ENCODE measurements around the gene RAB1B.

The RAB1B gene

DNA sequence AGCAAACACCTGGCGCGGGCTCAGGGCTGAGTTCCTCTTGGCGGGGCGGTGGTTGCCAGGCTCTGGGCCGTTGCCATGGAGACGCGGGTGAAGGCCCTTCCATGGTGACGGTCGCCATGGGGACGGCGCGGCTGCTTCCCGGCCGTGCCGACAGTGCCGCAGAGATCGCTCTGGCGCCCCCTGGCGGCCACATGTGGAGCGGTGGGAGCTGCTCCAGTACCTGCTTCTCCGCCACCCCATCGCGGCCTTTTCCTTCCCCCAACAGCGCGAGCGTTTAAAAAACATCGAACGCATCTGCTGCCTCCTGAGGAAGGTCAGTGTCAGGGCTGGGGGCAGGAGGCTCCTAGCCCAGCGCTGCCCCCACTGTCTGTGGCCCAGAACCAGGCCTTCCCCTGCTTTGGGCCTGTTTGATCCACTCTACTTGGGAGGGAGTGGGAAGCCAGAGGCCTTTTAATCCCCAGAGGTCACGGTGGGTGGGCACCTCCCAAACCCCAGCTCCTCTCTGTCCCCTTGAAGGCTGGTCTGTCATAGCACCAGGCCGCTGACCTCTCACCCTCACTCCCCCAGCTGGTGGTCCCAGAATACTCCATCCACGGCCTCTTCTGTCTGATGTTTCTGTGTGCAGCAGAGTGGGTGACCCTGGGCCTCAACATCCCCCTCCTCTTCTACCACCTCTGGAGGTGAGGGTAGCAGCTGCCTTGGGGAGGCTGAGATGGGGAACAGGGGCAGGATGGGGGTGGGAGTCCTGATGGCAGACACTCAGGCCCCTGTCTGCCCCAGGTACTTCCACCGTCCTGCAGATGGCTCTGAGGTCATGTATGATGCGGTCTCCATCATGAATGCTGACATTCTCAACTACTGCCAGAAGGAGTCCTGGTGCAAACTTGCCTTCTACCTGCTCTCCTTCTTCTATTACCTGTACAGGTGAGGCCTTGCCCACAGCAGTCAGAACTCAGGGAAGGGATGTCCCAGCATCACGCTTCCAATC lies 14.3 kb downstream of the RAB1B start:
- peak; percentile 96 to 99 (median 97) for DNase-seq (ENCODE audit: low read depth in 2 of 3, low spot score in 1 of 3)

DNA sequence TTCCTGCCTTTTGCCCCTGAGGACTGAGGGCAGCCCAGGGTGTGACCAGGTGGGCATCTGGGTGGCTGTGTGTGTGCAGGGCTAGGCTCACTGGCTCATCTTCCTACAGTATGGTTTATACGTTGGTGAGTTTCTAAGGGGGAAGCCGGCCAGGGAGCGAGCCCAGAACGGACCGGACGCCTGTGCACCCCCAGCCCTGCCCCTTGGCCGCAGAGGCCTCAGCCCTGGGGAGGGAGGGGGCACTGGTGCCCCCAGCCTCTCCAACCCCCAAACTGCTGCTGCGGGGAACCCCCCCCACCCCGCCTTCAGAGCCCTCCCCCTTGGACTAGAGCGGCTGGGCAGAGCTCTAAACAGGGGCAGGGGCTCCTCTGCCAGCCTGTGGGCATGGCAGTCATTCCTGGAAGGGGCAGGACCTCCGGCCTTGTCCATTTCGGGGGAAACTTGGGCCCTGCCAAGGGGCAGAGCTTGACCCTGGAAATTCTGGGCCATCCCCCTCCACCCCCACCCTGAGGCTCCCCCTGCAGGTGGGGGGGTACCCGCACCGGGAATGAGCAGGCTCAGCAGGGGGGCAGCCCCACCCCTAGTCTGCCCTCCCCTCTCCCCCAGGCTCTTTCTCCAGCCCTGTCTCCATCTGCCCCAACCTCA lies 15.1 kb downstream of the RAB1B start:
- DNase-seq (ENCODE audit: low read depth in 2 of 3, low spot score in 1 of 3) = no peak

DNA sequence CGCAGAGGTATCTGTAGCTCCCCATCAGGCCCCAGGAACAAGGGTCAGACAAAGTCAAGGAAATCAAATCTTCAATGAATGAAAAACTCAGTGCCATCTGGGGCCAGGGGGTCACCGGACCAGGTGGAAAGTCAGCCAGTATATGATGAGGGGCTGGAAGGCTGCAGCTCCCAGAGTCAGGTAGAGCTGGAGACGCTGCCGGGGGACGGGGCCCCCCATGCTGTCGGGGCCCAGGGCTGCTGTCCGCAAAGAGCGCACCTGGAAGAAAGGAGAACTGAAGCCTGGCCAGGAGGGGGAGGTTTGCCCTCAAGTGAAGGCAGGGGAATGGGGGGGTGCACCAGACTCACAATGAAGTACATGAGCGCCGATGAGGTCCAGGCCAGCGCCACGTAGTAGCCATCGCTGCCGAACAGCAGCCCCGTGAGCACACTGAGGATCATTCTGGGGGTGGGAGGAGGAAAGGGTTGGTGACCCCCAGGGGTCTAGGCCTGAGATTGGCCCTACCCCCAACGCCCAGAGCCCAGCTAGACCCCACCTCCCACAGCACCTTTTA lies 16.2 kb downstream of the RAB1B start:
- no peak for DNase-seq (ENCODE audit: low read depth in 2 of 3, low spot score in 1 of 3)

DNA sequence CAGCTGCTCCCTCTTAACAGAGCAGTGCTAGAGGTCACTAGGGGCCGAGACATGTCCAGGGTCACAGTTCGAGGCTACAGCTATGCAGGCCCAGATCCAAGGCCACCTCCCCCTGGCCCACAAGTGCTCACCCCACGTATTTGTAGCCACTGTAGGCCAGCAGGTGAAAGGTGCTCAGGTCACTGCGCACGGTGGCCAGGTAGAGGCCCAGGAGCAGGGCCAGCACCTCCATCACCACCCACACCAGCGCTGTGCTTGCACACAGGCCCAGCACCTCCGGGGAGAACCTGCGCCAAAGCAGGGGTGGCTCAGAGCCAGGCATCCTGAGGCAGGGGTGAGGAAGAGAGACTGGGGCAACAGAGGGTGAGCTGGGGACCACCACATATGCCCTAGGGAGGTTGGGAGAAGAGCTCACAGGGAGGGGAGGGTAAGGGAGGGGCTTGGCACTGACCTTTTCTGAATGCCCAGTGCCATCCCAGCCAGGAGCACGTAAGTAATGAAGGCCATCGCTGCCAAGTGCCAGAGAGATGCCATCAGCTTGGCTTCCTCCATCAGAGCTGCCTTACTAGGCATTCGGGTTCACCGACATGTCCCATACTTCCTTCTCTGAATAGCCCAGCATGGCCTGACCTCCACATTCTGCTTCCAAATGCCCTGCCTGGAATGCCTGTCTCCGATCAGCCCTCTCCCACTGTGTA lies 17.0 kb downstream of the RAB1B start:
- DNase-seq (ENCODE audit: low read depth in 2 of 3, low spot score in 1 of 3) = no peak

DNA sequence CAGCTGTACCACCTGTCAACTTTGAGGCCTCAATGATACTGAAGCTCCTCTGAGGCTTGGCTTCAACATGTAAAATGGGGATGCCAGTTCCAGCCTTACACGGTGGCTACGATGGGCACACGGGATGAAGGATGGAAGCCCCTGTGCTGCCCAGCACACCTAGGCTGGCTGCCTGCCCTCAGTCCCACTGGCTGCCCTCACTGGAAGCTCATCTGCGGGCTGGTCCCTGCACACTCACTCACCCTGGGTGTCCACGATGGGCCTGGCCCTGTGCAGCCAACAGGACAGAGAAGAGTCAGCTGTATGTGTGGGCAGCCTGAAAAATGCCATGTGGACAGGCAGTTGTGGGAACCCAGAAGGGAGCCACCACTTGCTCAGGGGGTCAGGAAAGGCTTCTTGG lies 18.3 kb downstream of the RAB1B start:
- no peak for DNase-seq (ENCODE audit: low read depth in 2 of 3, low spot score in 1 of 3)

DNA sequence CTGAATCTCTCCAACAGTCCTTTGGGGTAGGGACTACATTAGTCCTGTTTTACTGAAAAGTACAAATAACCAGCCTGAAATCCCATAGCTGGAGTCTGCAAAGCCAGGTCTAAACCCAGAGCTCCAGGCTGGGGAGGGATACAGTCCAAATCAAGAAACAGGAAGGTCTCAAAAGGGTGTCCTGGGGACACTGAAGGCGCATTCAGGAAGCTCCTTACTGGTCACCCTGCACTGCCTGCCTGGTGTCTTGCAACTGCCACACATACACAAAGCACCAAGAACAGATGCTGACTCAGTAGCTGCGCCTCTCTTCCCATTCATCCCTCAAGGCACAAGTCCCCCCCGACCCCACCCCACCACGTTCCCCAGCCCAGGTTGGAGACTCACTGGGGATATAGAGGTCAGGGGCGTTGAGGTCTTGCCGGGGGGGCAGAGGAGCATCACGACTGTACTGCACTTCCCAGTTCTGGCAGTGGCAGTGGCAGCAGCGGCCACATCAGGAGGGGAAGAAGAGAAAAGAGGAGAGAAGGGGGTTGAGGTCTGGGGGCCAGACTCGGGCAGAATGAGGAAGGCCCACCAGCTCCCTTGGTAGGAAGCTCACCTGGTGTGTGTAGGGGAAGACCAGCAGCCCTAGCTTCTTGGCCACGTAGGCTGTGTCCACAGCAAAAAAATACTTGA lies 18.9 kb downstream of the RAB1B start:
- DNase-seq (ENCODE audit: low read depth in 2 of 3, low spot score in 1 of 3) = no peak

DNA sequence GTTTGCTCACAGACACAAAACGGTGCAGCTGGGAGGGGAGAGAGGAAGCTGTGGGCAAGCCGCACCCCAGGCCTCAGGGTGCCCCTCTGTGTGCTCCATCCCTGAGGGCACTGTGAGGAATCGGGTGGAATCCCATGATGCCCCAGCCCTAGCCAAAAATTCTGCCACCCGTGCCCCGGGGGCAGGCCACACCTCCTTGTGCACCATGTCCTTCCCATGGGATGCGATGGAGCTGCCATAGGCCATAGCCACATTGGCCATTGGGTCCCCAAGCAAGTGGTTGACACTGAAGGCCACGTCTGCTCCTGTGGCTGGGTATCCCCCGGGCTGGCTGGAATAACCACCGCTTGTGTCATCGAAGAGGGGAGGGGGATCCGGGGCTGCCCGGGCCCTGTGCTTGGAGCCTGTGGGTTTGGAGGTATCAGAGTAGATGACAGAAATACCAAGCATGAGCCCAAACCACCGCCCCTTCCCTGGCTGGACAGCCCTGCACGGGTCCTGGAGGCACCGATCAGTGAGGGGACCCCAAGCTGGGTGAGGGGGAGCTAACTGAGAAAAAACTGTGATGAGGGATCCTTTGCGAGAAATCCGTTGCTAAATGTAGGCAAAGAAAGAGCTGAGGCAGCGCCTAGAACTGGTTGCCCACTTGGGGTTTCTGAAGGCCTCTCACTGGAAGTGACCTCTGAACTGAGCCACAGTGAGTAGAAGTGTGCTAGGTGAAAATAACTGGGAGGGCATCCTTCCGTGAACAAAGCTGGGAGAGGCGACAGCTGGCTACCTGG lies 19.6 kb downstream of the RAB1B start:
- no peak for DNase-seq (ENCODE audit: low read depth in 2 of 3, low spot score in 1 of 3)

DNA sequence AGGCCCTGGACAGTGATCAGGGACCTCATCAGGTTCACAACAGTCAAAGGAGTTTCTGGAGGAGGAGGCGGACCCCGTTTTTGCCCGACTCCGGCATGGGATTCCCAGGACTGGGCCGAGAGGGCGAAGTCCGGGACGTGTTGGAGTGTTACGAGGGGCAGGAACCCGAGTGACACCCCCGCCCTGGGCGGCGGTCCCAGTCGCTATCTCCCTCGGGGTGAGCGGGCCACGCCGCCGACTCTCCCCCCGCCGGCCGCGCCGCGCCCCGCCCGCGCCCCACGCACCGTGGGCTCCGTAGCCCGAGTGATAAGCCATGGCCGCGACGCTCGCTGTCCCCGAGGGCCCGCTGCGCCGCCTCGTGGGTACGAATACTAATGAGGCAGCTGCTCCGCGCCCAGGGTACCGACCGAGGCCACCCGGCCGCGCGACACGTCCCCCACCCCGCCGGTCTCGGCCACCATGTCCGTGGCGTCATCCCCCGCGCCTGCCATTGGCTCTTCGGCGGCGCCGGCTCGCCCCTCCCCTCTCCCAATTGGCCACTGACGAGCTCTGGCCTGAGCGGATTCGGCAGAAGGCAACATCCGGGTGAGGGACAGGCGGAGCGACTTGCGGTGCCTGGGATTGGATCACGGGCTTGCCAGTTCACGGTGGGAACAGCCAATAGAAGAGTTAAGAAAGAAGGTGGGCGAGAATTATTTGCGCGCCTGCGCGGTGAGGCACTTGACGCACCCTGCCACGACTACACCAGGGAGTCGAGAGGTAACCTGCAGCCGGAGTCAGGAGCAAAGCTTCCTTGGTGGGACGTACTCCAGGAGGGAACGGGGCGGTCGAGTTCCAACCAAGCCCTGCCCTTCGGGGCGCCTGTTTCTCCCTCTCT lies 20.5 kb downstream of the RAB1B start, which contains the start of gene YIF1A:
TSS of gene YIF1A (minus strand) at position 473 of the 877 bp plus-strand sequence. CDS start at position 315, 158 bp downstream.
- DNase-seq (ENCODE audit: low read depth in 2 of 3, low spot score in 1 of 3) = peak; percentile 94 to 98 (median 98)

DNA sequence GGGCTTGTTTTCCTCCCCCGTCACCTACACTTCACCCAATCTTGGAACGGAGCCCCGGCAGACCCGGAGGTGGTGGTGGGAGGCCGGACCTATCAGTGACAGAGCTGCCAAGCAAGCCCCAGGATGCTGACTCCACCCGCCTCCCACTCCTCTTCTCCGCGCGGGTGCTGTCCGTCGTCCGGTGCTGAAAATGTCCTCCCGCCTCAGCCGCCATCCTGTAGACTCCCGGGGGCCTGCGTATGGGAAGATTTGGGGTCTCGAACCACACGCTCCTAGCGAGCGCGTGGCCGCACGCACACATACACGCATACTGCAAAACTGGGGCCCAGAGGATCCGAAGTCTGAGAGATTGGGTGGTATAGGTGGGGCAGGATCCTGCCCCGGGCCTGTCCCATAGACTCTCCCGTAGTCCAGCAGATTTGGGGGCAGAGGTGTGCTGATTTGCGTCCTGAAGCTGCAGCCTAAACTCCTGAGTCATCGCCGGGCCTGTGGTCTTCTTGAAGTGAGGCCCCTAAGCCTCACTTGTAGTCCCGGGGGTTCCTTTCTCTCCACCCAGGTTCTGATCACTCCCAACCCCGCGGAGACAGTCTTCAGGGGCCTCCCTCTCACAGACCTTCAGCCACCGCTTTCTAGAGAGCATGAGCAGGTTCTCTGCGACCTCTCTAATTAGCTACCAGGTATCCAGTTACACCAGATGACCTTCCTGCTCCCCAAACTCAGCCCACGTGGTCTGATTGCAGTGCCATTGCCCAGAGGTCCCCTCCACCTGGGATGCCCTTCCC lies 21.3 kb downstream of the RAB1B start:
- DNase-seq (ENCODE audit: low read depth in 2 of 3, low spot score in 1 of 3) = peak; percentile 76 to 78 (median 76)

DNA sequence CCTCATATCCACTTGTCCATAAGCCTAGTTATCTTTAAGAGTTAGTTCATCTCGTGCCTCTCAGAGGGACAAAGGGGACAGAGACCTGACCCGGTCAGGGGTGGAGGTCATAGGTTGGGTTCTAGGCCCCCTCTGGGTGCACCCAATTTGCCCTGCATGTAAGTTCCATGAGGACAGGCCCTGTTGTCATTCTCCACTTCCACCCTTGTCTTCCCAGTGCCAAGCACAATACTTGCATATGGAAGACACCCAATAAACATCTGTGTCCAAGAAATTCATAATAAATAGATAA lies 21.8 kb downstream of the RAB1B start:
- no peak for DNase-seq (ENCODE audit: low read depth in 2 of 3, low spot score in 1 of 3)

DNA sequence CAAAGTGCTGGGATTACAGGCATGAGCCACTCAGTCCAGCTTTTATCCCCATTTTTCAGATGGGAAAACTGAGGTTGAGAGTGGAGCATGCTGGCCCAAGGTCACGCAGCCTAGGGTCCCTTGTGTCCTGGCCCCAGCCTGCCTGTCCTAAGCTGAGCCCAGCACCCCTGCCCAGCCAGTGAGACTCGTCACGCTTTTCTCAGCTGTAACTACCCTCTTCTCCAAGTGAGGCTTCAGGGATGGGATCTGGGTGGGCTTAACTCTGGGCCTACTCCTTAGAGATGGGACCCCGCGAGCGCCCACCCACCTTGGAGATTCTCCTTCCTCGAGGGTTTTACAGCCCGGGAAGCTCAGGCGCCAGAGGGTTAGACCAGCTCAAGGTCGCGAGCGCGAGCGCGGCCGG lies 22.9 kb downstream of the RAB1B start:
- no peak for DNase-seq (ENCODE audit: low read depth in 2 of 3, low spot score in 1 of 3)

DNA sequence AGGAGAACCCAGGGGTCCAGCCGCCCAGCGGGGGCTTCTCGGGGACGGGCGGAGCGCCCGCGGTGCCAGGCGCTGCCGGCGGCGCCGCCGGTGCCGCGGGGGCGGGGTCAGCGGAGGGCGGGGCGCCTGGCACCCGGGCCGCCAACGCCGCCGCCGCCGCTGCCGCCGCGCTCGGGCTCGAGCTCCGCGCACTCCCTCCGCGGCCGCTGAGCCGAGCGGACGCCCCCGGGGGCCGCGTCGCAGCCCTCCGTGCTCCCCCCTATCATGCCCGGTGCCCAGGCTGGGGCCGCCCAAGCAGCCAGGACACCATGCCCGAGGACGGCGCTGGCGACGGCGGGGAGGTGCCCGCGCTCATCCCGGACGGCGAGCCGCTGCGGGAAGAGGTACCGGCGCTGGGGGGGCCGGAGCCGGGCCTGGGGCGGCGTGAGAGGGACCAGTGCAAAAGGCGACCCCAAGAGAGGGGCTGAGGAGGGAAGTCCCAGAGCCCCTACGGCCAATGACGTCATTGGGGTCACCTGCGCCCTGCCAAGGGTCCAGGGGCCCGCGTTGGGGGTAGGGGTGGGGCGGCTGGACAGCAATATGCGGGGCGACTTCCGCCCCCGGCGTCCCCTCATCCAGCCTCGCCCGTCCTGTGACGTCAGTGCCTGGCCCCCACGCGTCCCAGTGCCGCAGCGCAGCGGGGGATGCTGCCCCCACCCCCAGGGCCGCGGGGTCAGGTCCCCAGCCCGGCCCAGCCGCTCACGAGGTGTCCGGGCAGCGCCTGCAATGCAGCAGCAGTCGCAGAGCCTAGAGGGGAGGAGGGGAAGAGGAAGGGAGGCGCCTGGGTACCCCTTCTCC lies 23.5 kb downstream of the RAB1B start, which contains the start of gene TMEM151A:
TSS of gene TMEM151A (plus strand) at position 189 of the 837 bp plus-strand sequence. CDS start at position 309, 120 bp downstream.
- no peak for DNase-seq (ENCODE audit: low read depth in 2 of 3, low spot score in 1 of 3)

DNA sequence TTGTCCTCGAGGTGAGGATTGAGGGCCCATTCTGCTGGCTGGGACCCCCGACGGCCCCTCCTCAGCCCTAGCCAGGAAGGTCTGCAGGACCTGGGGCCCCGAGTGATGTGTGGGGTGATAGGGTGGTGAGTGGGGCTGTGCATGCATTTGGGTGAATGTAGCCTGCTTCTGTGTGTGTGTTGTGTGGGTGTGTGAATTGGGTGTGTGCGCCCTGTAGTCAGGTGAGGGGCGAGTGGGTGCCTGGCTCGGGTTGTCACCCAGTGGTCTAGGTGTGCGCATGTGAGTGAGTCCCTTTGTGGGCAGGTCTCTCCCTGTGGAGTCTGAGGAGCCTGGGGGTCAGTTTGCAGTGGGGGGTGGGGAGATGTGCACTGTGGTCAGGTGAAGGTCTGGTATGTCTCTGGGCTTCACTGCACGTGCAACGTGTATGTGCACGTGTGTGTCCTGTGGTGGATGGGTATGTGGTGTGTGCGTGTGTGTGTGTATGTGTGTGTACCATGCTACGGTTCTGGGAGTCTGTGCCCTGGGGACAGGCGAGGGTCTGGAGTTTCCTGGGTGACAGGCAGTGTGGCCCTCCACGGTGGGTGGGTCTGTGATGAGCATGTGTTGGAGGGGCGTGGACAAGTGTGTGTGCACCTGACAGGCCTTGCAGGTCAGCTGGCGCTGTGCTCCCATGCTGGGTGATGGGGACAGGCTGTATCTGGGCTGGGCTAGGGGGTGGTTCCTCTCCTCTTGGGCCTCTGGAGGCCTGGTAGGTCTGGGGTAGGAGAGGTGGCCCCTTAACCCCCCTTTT lies 24.3 kb downstream of the RAB1B start:
- no peak for DNase-seq (ENCODE audit: low read depth in 2 of 3, low spot score in 1 of 3)

DNA sequence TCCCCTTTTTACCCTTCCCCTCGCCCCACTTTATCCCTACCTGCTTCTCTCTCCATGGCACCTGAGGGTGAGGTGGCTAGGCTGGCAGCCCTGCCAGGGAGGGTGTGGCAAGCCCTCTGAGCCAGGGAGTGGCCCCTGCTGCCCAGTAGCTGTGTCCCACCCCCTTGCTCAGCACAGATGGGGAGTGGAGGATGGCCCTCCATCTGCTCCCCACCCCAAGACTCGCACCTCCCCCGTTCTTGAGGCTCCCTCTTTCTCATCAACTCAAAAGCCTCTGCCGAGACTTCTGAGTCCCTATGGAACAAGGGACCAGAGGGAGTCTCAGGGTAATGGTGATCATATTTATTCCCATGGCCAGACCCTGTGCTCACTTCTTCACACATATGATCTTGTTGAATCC lies 24.9 kb downstream of the RAB1B start:
- no peak for DNase-seq (ENCODE audit: low read depth in 2 of 3, low spot score in 1 of 3)

DNA sequence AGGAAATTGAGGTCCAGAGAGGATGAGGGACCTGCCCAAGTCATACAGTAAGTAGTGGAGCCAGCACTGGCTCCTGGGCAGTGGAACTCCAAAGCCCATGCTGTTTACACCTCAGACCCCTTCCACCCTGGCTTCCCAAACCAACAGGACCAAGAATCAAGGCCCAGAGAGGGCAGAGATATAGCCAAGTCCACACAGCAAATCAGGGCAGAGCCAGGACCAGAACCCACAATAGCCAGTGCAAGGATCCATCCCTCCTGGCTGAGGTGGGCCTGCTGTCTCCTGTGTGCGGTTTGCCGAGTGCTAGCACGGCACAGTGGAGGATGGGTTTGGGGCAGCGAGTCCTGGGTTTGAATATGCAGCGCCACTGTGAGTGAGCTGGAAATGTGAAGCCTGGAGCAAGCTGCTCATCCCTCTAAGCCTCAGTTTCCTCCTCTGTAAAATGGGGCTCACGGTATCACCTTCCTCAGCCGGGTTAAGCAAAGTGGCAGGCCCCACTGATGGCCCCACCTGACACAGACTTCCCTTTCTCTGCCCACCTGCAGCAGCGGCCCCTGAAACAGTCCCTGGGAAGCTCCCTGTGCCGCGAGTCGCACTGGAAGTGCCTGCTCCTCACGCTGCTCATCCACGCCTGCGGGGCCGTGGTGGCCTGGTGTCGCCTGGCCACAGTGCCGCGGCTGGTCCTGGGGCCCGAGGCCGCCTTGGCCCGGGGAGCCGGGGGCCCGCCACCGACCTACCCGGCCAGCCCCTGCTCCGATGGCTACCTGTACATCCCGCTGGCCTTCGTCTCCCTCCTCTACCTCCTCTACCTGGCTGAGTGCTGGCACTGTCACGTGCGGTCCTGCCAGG lies 25.6 kb downstream of the RAB1B start:
- DNase-seq (ENCODE audit: low read depth in 2 of 3, low spot score in 1 of 3) = no peak
